SHP77 (cell line): Measurements from ENCODE around the gene SIK3.
A peak's percentile ranks its signal among the peaks of the same experiment; 100 is the strongest.
"Not testable (repeated sequence)": the region's sequence is repeated elsewhere in the genome, so short reads cannot be mapped to it uniquely, and the experiment has no call there.

ENCODE experiments used
- DNase-seq, 2 experiments: peaks; one replicate each; lab custom pipeline; 2025; lab: John Stamatoyannopoulos, UW

Gene SIK3

DNA sequence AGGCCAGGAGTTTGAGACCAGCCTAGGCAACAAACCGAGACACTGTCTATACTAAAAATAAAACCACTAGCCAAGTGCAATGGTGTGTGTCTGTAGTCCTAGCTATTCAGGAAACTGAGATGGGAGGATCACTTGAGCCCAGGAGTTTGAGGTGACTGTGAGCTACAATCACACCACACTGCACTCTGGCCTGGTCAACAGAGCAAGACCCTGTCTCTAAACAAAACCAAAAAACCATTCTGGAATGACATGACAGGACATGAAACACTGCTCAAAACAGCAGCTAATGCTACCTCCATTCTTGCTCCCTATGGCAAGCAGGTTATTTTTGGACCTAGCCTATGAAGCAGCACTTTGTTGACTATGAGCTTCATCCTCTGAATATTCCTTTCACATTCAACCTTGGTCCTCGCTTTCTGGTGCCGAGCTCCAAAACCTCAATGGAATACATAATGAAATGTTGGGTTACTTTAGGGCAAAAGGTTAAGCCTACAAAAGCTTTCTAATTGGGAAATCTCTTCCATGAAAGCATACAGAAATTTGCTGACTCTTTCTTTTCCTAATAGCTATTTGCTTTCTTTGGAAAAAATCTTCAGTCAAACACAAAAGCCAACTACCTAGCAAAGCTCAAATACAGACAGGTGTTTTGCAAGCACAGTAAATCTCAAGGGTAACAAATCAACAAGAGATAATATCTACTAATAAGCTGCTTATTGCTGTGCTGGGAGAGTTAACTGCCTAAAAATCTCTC lies 21.1 kb downstream of the SIK3 start:
- no peak for DNase-seq

DNA sequence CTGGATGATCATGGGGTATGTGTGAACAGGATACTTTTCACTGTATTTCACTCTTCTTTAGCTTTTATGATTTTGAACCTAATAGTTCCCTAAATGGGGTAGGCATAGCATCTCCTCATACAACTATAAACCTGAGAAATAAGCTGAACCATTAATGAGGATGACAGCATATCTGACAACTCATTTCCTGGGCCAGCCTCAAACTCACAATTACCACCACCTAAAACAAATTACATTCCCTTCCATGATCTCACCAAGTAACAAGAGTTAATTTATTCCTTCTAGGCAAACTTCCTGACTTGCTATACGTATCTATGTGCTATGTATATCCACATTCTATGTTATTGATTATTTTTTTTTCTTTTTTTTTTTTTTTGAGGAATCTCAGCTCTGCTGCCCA lies 23.0 kb downstream of the SIK3 start:
- DNase-seq, result no peak

DNA sequence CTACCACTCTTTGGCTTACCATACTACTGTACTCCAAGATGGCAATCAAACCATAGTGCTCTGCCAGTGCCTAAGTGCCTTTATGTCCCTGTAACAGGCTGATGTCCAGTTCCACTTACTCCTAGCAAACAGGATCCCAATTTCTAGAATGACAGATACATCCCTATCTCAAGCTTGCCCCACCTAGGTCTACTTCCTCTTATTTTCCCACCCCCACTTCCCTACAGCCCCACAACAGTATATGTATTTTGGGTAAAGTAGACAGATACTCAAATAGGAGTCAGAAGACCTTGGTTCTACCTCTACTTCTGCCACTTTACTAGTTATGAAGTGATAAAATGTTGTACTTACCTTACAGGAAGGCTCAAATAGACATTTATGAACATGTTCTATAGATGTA lies 24.1 kb downstream of the SIK3 start:
- no peak for DNase-seq

DNA sequence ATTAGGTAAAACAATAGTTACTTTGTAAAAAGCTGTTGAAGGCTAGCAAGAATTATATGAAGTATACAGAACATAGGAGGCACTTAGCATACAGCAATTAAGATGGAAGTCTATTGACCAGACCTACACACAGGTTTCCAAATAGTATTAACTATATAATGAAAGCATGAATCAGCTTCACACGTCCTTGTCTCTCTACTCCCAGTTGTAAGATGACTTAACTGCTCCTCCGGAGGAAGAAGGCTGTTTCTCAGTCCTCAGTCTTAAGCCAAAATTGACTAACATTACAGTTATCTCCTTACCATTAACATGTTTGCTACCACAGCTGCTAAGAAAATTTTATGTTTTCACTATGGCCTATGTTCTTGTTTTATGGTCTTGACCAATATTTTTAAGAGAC lies 24.7 kb downstream of the SIK3 start:
- DNase-seq, result no peak

DNA sequence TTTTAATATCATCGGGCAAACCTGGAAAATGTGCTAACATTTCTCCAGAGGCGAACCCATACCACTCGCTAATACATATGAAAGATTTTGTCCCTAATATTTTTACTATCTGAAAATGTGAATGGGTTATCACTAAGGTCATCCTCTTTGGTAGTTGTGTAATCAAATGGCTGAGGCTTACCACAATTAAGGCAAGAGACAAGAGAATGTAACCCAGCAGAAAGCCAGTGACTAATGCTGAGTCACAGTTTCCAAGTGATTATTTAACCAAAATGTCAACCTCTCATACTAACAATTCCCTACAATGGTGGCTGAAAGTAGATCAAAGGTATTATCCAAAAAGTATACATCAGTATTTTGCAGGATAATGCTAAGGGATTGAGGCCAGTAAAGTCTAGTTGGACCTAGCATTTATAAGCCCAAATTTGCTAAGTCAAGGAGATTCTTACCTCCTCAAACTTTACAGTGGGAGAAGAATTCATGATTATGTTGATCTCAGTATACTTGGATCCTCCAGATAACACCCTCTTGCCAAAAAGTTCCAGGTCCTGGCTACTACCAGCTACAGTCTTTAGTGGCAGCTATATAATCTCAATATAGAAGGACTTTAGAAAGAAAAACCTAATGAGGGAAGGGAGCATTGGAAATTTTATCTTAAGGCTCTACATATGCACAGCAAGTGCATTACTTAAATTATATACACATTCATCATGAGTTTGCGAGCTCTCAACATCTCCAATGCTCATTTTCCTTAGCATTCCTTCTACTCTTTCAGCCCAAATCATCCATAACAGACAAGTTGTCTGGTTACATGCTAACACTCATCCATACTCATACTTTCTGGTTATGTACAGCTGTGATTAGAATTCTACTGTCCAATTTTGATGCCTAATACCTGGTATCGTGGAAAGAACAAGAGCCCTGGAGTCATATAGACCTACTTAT lies 25.4 kb downstream of the SIK3 start:
- no peak for DNase-seq

DNA sequence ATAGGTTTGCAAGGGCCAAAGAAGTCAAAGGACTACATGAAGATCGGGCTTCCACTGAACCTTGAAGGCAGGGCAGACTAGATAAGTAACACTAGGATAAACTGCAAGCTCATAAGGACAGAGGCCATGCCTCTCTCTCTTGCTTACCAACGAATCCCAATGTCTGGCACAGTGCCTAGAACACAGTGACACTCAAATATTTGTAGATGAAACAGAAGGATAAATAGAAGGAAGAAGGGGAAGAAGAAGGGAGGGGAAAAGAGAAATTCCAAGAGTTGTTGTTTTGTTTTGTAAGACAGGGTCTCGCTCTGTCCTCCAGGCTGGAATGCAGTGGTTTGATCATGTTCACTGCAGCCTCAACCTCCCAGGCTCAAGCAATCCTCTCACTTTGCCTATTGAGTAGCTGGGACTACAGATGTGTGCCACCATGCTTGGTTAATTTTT lies 26.9 kb downstream of the SIK3 start:
- DNase-seq, result peak; percentile 29 to 53

DNA sequence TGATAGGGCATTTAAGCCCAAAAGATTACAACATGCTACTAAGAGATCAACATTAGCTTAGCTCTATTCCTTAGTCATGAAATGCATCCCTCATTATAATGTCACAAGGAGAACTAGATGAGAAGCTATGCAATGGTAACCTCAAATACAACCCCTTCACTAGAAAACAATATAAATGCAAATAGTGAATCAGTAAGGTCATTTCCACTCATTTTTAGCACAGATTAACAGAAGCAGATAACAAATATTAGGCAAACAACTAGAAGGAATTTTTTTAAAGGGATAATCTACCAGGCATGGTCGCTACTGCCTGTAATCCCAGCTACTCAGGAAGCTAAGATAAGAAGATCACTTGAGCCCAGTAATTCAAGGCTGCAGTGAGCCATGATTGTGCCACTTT lies 28.2 kb downstream of the SIK3 start:
- no peak for DNase-seq

DNA sequence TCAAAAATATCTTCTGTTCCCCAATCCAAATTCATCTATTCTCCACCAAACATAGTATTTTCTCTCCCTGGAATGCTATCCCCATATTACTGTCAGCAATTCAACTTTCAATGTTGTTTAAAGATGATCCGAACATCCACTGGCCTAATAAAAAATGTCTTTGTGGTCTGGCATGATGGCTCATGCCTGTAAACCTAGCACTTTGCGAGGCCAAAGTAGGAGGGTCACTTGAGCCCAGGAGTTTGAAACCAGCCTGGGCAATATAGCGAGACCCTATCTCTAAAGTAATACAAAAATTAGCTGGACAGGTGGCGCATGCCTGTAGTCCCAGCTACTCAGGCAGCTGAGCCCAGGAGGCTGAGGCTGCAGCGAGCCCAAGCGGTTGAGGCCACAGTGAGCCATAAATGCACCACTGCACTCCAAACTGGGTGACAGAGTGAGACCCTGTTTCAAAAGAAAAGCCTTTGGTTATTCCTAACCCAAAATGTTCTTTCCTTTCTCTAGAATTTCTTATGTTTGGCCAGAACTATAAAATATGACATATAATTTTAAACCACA lies 29.8 kb downstream of the SIK3 start:
- no peak for DNase-seq

DNA sequence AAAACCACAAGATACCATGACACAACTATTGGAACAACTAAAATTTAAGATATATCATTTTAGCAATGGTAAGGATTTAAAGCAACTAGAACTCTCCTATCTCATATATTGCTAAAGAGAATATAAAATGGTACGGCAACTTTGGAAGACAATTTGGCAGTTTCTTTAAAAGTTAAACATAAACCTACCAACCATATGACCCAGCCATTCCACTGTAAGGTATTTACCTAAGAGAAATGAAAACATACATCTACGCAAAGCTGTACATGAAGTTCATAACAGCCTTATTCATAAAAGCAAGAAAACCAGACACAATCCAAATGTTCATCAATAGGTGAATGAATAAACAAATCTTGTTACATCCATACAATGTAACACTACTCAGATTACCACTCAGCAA lies 31.3 kb downstream of the SIK3 start:
- DNase-seq, result no peak

DNA sequence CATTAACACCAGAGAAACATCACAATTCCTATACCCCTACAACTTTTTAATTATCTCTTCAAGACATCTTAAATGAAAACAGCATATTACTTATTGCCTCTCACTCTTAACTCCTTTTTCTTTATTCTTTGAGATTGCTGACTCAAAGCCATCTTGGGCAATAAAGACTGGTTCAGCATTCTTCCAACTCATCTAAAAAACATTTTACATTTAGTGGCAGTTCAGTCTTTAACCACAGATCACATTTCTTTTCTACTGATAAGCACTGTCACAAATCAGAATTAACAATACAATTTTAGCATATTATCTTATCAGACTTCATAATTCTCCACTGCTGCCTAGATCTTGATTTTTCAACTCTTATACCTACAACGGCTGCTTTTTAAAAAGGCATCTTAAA lies 34.0 kb downstream of the SIK3 start:
- no peak for DNase-seq

DNA sequence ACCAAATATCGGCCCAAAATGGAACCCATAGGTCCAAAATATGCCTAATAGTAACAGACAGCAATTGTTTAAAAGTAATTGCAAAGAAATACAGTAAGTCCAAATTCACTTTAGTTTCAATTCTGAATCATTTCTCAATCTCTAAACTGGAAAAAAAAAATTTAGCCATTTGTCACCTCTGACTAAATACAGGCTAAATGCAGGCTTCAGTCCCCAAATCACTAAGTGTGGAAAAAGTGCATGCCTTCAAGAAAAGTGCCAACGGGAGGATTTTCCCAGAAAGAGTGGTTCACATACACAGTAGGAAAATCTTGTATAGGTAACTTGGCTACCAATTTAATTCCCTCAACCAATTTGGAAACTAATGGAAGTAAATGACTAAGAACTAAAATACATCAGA lies 35.7 kb downstream of the SIK3 start:
- DNase-seq, result no peak

DNA sequence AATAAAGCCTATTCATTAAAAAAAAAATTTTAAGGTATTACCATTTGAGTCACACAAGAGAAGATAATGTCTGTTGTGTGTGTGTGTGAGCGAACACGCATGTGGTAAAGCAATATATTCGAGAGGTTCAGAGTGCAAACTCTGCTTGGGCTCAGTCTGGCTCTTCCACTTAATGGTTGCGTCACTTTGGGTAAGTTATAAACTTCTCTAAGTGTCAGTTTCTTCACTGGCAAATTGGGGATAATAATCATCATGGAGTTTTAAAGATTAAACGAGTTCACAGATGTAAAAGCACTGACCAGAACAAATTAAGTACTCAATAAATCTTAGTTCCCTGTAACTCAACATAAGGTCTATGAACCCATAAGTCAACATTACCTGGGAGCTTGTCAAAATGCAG lies 37.0 kb downstream of the SIK3 start:
- DNase-seq, result no peak

DNA sequence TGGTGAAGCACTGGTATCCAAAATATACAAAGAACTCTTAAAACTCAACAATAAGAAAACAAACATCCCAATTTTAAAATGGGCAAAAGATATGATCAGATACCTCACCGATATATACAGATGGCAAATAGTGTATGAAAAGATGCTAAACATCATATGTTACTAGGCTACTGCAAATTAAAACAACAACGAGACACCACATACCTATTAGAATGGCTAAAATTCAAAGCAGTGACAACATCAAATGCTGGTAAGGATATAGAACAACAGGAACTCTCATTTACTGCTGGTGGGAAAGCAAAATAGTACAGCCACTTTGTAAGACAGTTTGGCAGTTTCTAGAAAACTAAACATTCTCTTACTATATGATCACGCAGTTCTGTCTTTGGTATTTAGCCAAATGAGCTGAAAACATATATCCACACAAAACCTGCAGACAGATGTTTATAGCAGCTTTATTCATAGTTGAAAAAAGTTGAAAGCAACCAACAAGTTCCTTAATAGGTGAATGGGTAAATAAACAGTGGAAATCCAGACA lies 38.5 kb downstream of the SIK3 start:
- no peak for DNase-seq

DNA sequence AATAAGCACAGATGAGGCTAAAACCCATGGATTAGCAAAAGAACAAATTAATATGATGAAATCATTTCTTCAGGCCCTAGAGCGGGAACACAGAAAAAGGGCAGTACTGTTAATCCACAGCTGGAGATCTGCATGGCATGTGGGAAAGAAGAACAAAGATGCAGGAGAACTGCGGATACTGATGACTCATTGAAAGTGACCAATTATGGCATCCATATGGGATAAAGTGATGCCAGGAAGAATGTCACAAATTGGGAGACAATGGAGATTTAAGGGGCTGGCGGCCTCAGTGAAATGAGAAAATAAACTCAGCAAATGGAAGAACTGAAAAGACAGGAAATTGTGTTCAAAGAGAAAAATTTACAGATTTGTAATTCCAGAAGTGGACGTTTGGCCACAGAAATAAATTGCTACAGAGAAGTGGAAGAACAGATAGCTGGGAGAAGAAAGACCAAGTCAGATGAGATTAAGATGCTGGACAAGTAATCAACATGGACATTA lies 39.4 kb downstream of the SIK3 start:
- no peak for DNase-seq

DNA sequence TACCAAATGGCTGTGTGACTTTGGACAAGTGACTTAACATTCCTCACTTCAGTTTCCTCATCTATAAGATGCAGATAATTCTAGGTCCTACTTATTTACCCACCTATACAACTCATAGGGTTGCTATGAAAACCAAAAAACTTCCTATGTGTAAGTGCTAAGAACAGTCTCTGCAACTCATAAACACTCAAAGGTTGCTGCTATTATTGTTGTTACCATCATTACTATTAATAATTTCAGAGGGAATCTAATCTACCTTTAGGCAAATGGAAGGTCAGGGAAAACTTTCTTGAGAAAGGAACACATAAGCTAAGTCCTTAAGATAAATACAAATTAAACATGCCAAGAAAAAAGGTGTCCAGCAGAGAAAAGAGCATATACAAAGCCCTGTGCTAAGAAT lies 40.5 kb downstream of the SIK3 start:
- DNase-seq, result no peak

DNA sequence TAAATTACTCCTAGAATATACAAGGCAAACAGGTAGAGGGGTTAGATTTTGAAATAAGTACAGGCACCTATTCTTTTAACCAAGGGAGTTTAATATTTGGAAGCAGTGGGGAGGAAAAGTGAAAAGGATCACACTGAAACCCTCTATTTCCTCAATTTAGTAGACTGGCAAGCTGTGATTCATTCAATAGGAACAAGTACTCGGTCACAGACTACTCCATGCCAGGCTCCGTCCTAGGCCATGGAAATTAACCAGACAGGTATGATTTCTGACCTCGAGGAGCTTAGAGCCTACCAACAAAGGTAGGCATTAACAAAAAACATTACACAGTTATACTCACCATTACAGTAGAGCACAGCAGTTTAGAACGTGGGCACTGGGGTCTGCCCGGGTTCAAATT lies 40.9 kb downstream of the SIK3 start:
- DNase-seq, result no peak

DNA sequence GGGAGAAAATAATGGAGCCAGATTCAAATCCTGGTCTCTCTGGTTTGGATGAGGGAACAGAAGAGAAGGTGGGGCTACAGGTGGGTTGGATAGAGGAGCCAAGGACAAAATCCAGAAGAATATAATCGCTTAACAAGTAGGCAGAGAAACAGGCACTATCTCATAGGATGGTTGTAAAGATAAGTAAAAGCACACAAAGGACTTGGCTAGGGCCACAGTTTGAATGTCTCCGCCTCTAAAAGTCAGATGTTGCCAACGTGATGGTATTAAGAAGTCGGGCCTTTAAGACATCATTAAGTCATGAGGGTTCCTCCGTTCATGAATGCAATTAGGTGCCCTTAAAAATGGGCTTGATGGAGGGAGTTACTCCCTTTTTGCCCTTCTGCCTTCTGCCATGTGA lies 42.8 kb downstream of the SIK3 start:
- no peak for DNase-seq

DNA sequence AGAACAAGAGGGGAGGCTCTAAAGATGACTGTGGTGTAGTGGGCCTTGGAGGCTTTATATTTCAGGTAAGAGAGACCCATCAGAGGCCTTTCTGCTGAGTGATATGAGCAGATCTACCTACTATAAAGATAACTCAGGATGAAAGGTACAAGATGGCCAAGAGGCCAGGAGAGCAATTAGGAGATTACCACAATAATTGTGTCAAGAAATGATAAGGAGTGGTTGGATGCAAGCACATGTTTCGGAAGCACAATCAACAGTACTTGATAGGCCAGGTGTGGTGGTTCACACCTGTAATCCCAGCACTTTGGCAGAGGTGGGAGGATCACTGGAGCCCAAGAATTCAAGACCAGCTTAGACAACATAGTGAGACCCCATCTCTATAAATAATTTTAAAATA lies 43.8 kb downstream of the SIK3 start:
- DNase-seq, result no peak

DNA sequence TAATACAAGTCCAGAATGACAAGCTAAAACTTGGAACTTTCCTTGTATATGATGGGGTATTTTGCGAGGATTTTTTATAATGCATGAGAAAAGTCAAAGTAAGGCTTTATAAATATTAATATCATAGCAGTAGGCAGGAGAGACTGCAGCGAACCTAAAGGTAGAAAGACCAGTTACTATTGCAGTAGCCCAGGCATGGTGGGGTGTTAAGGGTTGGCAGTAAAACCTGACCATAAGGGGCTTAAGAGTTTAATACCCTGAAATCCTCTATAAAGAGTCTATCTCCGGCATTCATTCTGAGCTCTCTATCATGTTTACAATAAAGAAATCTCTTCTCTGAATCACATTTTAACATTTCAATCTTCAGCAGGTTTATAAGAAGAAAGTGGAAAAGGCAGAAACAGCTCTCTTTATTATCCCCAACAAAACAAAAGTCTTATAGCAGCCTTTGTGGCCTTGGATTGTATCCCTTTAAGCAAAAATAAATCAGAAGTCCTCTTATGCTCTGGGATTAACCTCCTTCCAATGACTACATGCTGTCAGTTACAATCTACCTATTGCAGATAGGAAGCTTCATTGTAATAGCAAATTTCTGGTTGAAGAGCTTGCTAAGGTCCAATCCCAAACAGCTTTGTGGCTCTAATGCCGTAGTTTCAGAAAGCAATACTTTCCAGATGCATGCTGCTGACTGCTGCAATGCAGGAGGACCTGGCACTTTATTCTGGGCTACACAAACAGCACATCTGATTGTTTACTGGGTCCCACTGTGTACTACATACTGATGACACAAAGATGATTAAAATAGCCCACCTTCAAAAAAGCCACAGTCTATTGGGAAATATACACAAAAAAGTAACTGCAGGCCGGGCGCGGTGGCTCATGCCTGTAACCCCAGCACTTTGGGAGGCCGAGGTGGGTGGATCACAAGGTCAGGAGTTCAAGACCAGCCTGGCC lies 45.8 kb downstream of the SIK3 start:
- DNase-seq, result no peak

DNA sequence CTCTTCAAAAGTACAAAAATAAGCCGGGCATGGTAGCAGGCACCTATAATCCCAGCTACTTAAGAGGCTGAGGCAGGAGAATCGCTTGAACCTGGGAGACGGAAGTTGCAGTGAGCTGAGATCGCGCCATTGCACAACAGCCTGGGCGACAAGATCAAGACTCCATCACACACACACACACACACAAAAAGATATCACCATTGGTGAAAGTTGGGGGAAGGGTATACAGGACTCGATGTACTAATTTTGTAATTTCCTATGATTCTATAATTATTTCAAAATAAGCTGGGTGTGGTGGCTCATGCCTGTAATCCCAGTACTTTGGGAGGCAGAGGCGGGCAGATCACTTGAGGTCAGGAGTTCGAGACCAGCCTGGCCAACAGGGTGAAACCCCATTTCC lies 48.1 kb downstream of the SIK3 start:
- DNase-seq, result not testable (repeated sequence)

DNA sequence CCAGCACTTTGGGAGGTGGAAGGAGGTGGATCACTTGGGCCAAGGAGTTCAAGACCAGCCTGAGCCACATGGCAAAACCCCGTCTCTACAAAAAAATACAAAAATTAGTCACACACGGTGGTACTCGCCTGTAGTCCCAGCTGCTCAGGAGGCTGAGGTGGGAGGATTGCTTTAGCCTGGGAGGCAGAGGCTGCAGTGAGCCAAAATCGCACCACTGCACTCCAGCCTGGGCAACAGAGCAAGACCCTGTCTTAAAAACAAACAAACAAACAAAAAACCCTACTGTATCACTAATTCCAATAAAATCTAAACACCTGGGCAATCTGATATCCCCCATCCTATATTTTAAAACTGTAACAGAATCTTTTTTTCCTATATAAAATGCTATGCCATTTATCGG lies 51.6 kb downstream of the SIK3 start:
- DNase-seq, result not testable (repeated sequence)
